Measurements from ENCODE around the gene SLC6A18.

The SLC6A18 gene

DNA sequence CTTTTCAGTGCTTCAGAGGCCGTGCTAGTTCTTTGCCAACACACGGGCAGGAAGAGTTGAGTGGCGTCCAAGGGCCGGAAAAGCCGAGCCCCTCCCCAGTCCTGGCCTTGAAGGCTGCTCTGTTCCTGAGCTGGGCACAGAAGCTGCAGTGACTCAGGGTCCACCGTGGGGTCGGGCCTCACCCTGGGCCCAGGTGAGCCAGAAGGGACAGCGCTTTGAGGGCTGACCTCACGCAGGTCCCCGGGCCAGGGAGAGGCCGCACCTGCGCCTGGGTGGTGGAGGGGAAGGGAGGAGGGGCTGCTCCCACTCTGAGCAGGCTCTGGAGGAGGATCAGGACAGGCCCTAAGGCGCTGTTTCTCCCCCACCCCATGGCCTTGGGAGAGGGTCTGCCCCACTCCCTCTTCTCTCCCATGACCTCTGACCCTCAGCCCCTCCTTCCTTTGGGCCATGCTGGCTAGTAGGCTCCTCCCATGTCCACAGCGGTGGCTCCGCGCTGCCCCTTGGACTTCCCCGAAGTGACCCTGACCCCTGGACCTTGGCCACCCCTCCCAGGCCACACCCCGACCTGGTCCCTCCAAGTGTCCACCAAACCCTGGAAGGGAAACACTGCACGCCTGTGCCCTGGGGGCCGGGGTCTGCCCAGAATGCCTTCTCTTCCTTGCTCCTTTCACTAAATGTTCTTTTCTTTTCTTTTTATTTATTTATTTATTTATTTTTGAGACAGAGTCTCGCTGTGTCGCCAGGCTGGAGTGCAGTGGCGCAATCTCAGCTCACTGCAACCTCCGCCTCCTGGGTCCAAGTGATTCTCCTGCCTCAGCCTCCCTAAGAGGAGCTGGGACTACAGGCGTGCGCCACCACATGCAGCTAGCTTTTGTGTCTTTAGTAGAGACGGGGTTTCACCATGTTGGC, 43.5 kb upstream of the SLC6A18 start:
- no peak overlapping the region for H3K4me3 ChIP-seq (ENCODE audit: low read depth, low read length)
- no peaks in the 10 kb centered on the region for H3K79me2 ChIP-seq
- no peaks in the 10 kb centered on the region for H3K36me3 ChIP-seq (ENCODE audit: control insufficient read depth, insufficient read depth, low read length)
- no peak overlapping the region for H3K27ac ChIP-seq
- no peak overlapping the region for H3K4me2 ChIP-seq (ENCODE audit: low read length)
- peaks cover 28% of the 10 kb centered on the region for H3K4me1 ChIP-seq
- H3K27me3 ChIP-seq (ENCODE audit: control insufficient read depth, insufficient read depth, low read length) = no peaks in the 10 kb centered on the region
- H3K9me3 ChIP-seq (ENCODE audit: control insufficient read depth, low read length) = no peaks in the 10 kb centered on the region
- H3K9ac ChIP-seq = no peak overlapping the region
- H2AFZ ChIP-seq = no peak overlapping the region
- TF ChIP-seq, protein P1, sequence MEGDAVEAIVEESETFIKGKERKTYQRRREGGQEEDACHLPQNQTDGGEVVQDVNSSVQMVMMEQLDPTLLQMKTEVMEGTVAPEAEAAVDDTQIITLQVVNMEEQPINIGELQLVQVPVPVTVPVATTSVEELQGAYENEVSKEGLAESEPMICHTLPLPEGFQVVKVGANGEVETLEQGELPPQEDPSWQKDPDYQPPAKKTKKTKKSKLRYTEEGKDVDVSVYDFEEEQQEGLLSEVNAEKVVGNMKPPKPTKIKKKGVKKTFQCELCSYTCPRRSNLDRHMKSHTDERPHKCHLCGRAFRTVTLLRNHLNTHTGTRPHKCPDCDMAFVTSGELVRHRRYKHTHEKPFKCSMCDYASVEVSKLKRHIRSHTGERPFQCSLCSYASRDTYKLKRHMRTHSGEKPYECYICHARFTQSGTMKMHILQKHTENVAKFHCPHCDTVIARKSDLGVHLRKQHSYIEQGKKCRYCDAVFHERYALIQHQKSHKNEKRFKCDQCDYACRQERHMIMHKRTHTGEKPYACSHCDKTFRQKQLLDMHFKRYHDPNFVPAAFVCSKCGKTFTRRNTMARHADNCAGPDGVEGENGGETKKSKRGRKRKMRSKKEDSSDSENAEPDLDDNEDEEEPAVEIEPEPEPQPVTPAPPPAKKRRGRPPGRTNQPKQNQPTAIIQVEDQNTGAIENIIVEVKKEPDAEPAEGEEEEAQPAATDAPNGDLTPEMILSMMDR (IDR thresholded peaks at IDR 0.05) = no peak

DNA sequence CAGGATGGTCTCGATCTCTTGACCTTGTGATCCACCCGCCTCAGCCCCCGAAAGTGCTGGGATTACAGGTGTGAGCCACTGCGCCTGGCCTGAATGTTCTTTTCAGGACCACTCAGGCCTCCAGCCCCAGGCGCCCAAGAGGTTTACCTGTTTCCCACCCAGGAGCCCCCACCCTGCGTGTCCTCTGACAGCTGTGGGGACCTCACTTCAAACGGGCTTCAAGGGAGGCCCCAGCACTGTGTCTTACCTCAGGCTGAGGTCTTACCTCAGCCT, 42.9 kb upstream of the SLC6A18 start:
- H3K27me3 ChIP-seq (ENCODE audit: control insufficient read depth, insufficient read depth, low read length) = no peaks in the 10 kb centered on the region
- peak overlapping the region; percentile 93 for H2AFZ ChIP-seq
- no peak overlapping the region for H3K9ac ChIP-seq
- no peak overlapping the region for H3K4me3 ChIP-seq (ENCODE audit: low read depth, low read length)
- H3K27ac ChIP-seq = peak overlapping the region; percentile 85
- no peaks in the 10 kb centered on the region for H3K36me3 ChIP-seq (ENCODE audit: control insufficient read depth, insufficient read depth, low read length)
- H3K4me2 ChIP-seq (ENCODE audit: low read length) = no peak overlapping the region
- TF ChIP-seq, protein P1 (IDR thresholded peaks at IDR 0.05) = no peak
- no peaks in the 10 kb centered on the region for H3K79me2 ChIP-seq
- no peaks in the 10 kb centered on the region for H3K9me3 ChIP-seq (ENCODE audit: control insufficient read depth, low read length)
- peaks cover 30% of the 10 kb centered on the region for H3K4me1 ChIP-seq

DNA sequence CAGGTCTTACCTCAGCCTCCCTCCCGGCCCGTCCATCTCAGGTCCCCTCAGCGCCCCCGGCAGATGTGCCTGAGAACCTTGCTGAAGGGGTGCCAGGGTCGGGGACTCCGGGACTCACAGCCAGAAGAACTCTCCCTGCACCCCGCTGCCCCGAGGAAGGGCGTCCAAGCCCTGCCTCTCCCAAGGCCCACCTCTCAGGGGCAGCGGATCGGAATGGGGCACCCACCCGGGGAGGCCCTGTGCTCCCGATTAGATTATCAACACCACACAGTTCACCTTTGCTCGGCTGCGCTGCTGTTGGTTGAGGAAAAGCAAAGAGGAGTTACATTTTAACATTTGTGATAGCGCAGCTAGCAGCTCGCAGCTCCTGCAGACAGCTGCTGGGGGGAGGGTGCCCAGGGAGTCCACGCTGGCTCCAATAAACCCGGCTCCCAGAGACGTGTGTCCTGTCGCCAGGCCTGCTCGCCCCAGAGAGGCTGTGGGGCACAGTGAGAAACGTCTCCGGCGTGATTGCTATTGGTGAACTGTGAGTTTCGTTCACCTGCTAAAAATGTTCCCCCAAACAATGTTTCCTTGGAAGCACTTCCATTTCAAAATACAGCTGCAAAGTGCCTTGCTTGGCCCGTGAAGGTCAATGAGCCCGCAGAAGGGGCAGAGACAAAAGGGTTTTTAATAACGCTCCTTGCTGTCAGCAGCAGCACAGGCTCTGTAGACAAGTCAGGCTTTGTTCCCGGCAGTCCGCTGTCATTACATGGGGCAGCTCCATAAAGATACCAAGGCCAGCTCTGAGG, 42.4 kb upstream of the SLC6A18 start:
- Histone ChIP-seq H3K27me3 (ENCODE audit: control insufficient read depth, insufficient read depth, low read length) (no peaks in the 10 kb centered on the region), H3K27ac (peak overlapping the region; percentile 85), H3K9me3 (ENCODE audit: control insufficient read depth, low read length) (no peaks in the 10 kb centered on the region), H3K4me2 (ENCODE audit: low read length) (no peak overlapping the region), H3K4me1 (peaks cover 30% of the 10 kb centered on the region), H3K4me3 (ENCODE audit: low read depth, low read length) (no peak overlapping the region), H2AFZ (peak overlapping the region; percentile 93), H3K79me2 (no peaks in the 10 kb centered on the region), H3K36me3 (ENCODE audit: control insufficient read depth, insufficient read depth, low read length) (no peaks in the 10 kb centered on the region), H3K9ac (peak overlapping the region; percentile 53)
- TF ChIP-seq, protein P1 (IDR thresholded peaks at IDR 0.05) = no peak

DNA sequence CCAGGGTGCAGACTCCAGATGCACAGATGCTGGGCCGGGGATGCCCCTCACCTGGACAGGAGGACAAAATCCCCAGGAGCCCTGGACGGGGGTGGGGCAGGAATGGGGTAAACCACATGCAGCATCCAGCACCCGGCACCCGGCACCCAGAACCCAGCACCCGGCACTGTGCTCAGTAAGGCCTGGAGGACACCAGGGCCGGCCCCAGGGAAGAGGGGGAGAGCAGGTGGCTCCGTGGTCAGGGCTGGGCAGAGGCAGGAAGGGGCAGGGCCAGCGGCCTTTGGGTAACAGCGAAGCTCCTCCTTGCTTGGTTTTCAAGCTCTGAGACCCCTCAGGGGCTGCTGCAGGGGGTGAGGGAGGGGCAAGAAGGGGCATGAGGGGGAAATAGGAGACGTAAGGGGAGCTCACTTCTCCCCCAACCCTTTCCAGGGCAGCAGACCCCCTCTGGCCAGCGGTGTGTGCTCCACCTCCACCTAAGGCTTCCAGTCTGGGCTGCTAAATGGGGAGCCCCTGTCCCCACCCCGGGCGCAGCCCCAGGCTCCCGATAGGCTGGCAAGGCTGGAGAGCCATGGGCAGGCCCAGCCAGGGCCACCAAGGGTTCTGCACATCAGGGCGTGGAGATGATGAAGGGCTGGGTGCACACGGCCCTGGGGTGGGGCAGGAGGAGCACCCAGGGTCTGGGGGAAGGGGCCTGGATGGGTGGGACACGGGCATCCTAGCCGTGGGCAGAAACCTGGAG, 41.6 kb upstream of the SLC6A18 start:
- H3K4me1 ChIP-seq = peaks cover 30% of the 10 kb centered on the region
- TF ChIP-seq, protein P1 (IDR thresholded peaks at IDR 0.05) = no peak
- H3K79me2 ChIP-seq = no peaks in the 10 kb centered on the region
- no peak overlapping the region for H3K4me2 ChIP-seq (ENCODE audit: low read length)
- H3K36me3 ChIP-seq (ENCODE audit: control insufficient read depth, insufficient read depth, low read length) = no peaks in the 10 kb centered on the region
- H3K27me3 ChIP-seq (ENCODE audit: control insufficient read depth, insufficient read depth, low read length) = no peaks in the 10 kb centered on the region
- H3K27ac ChIP-seq = peak overlapping the region; percentile 85
- H3K4me3 ChIP-seq (ENCODE audit: low read depth, low read length) = no peak overlapping the region
- H2AFZ ChIP-seq = peak overlapping the region; percentile 93
- H3K9me3 ChIP-seq (ENCODE audit: control insufficient read depth, low read length) = no peaks in the 10 kb centered on the region
- peak overlapping the region; percentile 53 for H3K9ac ChIP-seq
